ENCODE measurements around the gene C17orf107.

DNA sequence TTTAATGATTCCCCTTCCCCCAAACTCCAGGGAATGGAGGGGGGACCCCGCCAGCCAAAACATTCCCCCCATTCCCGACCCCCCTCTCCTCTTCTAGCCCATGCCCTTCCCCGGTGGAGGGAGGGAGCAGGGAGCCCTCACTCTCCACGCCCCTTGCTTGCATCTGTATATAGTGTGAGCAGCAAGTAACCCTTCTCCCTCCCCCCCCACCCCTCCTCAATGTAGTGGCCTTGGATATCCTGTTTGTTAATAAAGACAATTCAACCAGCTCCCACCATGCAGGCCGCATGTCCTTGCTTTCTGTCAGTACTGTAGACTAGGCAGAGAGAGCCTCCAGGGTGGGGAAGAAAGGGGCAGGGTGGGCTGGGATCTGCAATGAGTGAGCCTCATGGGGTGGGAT is 1.6 kb upstream of the C17orf107 start:
- TF ChIP-seq, protein P1, sequence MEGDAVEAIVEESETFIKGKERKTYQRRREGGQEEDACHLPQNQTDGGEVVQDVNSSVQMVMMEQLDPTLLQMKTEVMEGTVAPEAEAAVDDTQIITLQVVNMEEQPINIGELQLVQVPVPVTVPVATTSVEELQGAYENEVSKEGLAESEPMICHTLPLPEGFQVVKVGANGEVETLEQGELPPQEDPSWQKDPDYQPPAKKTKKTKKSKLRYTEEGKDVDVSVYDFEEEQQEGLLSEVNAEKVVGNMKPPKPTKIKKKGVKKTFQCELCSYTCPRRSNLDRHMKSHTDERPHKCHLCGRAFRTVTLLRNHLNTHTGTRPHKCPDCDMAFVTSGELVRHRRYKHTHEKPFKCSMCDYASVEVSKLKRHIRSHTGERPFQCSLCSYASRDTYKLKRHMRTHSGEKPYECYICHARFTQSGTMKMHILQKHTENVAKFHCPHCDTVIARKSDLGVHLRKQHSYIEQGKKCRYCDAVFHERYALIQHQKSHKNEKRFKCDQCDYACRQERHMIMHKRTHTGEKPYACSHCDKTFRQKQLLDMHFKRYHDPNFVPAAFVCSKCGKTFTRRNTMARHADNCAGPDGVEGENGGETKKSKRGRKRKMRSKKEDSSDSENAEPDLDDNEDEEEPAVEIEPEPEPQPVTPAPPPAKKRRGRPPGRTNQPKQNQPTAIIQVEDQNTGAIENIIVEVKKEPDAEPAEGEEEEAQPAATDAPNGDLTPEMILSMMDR (IDR thresholded peaks at IDR 0.05; ENCODE audit: poor library complexity) = no peak
- TF ChIP-seq EZH2phosphoT487 (IDR thresholded peaks at IDR 0.05; ENCODE audit: low read depth, severe bottlenecking, unreplicated experiment) = no peak

Data from hepatocyte (in vitro differentiated cells).